ENCODE results near the gene LAMTOR2. TPM values are rescaled to one million over a fixed set of nuclear protein-coding genes. Genes with fewer than 3 reads are reported as not detected.

Gene LAMTOR2
- total and polyA plus RNA-seq, 4 donors, result 71.2 to 143 (median 103) TPM

DNA sequence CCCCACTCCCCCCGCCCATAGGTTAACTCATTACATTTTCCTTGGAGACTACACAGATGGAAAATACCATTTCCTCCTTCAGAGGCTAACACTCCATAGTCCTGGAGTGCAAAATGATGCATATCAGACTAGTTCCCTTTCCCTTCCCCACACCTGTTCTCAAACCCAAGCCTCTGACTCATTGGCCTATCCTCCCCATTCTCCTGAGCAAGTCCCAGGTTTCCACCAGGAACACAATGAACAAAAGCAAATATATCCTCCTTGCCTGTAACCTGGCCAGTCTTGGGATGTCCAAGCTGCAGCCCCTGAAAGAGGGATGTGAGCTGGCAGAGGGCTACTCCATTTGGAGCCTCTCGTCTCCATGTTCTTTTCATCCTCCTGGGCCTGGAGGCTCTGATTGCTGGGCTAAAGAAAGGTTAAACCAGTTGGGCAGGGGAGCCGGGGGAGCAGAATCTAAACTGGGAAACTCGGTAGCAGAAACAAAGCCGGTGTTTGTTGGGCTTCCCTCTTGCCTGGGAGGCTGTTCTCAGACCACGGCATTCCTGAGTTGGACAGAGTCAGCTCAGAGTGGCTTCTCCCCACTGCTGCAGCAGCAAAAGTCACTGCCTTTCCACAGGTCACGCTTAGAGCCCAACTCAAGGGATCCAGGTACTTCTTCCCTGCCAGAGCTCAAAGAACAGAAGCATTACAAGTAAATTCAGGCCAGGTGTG lies 47.8 kb upstream of the LAMTOR2 start:
- Histone ChIP-seq H3K4me3 (no peak overlapping the region), H3K27me3 (ENCODE audit: control insufficient read depth in 3 of 3, insufficient read depth in 3 of 3, low read length in 2 of 3) (no peaks in the 10 kb centered on the region), H3K27ac (ENCODE audit: low read depth in 1 of 2, low read length in 1 of 2) (peak overlapping the region in 1 of 2 donors; percentile 60), H3K36me3 (ENCODE audit: control insufficient read depth in 4 of 4, insufficient read depth in 4 of 4, low read length in 4 of 4) (peaks cover 12 to 28% (median 18%) of the 10 kb centered on the region in 4 donors), H3K9ac (ENCODE audit: insufficient read depth in 1 of 2, low read length in 2 of 2) (no peak overlapping the region), H3K9me3 (ENCODE audit: control insufficient read depth in 4 of 4, insufficient read depth in 3 of 4, low read length in 3 of 4) (no peaks in the 10 kb centered on the region), H3K4me1 (ENCODE audit: control insufficient read depth in 5 of 5, insufficient read depth in 5 of 5, low read length in 5 of 5) (peaks cover 0 to 8% (median 0%) of the 10 kb centered on the region in 5 donors)
- WGBS, 2 donors, result 73 to 84% methylated on average over 7 of the region's 7 CpGs
- ATAC-seq (ENCODE audit: insufficient read depth, low FRiP score), result no peak
- peak in 2 of 3 donors; percentile 47 to 57 for DNase-seq
- TF ChIP-seq, protein P1, sequence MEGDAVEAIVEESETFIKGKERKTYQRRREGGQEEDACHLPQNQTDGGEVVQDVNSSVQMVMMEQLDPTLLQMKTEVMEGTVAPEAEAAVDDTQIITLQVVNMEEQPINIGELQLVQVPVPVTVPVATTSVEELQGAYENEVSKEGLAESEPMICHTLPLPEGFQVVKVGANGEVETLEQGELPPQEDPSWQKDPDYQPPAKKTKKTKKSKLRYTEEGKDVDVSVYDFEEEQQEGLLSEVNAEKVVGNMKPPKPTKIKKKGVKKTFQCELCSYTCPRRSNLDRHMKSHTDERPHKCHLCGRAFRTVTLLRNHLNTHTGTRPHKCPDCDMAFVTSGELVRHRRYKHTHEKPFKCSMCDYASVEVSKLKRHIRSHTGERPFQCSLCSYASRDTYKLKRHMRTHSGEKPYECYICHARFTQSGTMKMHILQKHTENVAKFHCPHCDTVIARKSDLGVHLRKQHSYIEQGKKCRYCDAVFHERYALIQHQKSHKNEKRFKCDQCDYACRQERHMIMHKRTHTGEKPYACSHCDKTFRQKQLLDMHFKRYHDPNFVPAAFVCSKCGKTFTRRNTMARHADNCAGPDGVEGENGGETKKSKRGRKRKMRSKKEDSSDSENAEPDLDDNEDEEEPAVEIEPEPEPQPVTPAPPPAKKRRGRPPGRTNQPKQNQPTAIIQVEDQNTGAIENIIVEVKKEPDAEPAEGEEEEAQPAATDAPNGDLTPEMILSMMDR (IDR thresholded peaks at IDR 0.05; ENCODE audit: control extremely low read depth, extremely low read depth), result no peak

DNA sequence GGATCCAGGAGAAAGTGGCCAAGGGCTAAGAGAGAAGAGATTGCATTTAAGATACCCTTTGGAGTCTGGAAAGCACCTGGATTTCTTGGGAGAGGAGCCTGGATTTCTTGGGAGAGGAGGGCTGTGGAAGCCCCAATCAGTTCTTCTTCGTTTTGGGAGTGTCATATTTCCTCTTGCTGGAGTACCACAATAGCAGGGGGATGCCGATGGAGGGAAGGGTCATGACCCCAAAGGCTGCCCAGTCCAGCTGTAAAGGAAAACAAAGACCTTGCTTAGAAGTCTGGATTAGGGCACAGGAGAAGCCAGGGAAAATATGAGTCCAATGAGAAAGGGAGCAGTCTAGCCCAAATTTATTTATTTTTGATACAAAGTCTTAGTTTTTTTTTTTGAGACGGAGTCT lies 45.2 kb upstream of the LAMTOR2 start:
- no peak overlapping the region for H3K9ac ChIP-seq (ENCODE audit: insufficient read depth in 1 of 2, low read length in 2 of 2)
- H3K4me1 ChIP-seq (ENCODE audit: control insufficient read depth in 5 of 5, insufficient read depth in 5 of 5, low read length in 5 of 5), result no peaks in the 10 kb centered on the region
- peaks cover 33 to 36% (median 35%) of the 10 kb centered on the region in 4 donors for H3K36me3 ChIP-seq (ENCODE audit: control insufficient read depth in 4 of 4, insufficient read depth in 4 of 4, low read length in 4 of 4)
- no peaks in the 10 kb centered on the region for H3K9me3 ChIP-seq (ENCODE audit: control insufficient read depth in 4 of 4, insufficient read depth in 3 of 4, low read length in 3 of 4)
- 53 to 72% methylated on average over 3 of the region's 3 CpGs for WGBS, 2 donors
- TF ChIP-seq, protein P1 (IDR thresholded peaks at IDR 0.05; ENCODE audit: control extremely low read depth, extremely low read depth), result no peak
- DNase-seq (no peak), ATAC-seq (ENCODE audit: insufficient read depth, low FRiP score) (no peak)
- H3K27ac ChIP-seq (ENCODE audit: low read depth in 1 of 2, low read length in 1 of 2), result peak overlapping the region in 1 of 2 donors; percentile 16
- H3K27me3 ChIP-seq (ENCODE audit: control insufficient read depth in 3 of 3, insufficient read depth in 3 of 3, low read length in 2 of 3), result no peaks in the 10 kb centered on the region
- no peak overlapping the region for H3K4me3 ChIP-seq

DNA sequence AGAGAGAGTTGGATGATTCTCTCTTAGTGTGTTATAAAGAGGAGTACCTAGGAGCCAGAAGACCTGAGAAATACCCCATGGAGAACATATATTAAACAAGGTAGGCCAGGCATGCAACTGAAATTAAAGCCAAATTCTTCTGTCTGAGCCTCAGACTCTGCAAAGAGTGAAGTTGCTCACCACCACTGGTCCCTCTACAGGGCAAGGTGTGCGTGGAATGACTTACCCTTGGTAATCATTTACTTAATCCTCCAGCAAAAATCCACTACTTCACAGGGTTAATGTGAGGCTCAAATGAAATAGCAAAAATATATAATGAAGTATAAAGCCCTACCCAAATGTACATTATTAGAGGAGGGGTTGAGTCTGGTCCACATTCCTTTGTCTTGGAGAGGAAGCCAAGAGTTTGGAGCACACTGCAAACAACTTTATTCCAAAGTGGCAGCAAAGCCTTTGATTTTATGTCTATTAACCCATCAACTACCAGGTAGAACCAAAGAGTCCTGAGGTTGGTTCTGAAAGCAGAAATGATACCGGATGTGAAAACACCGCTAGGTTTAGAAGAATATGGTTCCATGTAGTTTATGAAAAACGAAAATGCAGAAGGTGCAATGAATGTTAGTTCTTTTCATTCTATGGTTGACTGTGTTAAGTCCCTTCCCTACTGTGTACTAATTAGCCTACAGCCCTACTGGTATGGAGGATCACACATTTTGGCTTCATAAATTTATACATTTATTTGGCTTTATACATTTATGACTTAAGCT lies 42.3 kb upstream of the LAMTOR2 start:
- H3K9ac ChIP-seq (ENCODE audit: insufficient read depth in 1 of 2, low read length in 2 of 2), result no peak overlapping the region
- DNase-seq, result peak in 1 of 3 donors; percentile 38
- H3K4me1 ChIP-seq (ENCODE audit: control insufficient read depth in 5 of 5, insufficient read depth in 5 of 5, low read length in 5 of 5), result no peaks in the 10 kb centered on the region
- H3K4me3 ChIP-seq, result no peak overlapping the region
- TF ChIP-seq, protein P1 (IDR thresholded peaks at IDR 0.05; ENCODE audit: control extremely low read depth, extremely low read depth), result no peak
- H3K9me3 ChIP-seq (ENCODE audit: control insufficient read depth in 4 of 4, insufficient read depth in 3 of 4, low read length in 3 of 4), result no peaks in the 10 kb centered on the region
- 72 to 82% methylated on average over 4 of the region's 4 CpGs for WGBS, 2 donors
- H3K27me3 ChIP-seq (ENCODE audit: control insufficient read depth in 3 of 3, insufficient read depth in 3 of 3, low read length in 2 of 3), result no peaks in the 10 kb centered on the region
- H3K36me3 ChIP-seq (ENCODE audit: control insufficient read depth in 4 of 4, insufficient read depth in 4 of 4, low read length in 4 of 4), result peaks cover 36 to 46% (median 40%) of the 10 kb centered on the region in 4 donors
- ATAC-seq (ENCODE audit: insufficient read depth, low FRiP score), result no peak
- no peak overlapping the region for H3K27ac ChIP-seq (ENCODE audit: low read depth in 1 of 2, low read length in 1 of 2)

Data from lung (tissue), 12 donors.